ENCODE measurements around the gene SLC39A11.

Gene SLC39A11

DNA sequence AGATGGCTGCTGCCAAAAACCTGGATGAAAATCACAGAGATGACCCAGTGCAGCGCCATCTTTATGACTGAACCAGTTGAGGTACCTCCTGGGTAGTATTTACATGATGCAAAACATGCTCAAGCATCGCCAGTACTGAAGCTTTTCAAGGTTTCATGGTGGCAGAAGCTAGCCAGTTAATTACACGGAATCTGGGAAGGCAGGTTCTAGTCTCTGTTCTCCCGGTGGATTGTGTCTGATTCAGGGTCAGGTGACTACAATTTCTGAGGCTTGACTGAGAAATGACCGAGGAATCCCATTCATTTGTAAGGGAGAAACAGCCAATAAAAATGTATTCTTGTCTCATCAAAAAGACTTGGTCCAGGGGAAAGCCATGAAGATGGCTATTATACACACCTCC lies 209.1 kb downstream of the SLC39A11 start:
- ChIA-PET CTCF (no interaction called here), POLR2A (no interaction called here)
- DNase-seq (ENCODE audit: extremely low spot score) = no peak
- TF ChIP-seq NFRKB (IDR thresholded peaks at IDR 0.05) (no peak), ELF4 (IDR thresholded peaks at IDR 0.05) (no peak), HDGF (IDR thresholded peaks at IDR 0.05; ENCODE audit: borderline replicate concordance) (no peak), CTBP1 (IDR thresholded peaks at IDR 0.05; ENCODE audit: borderline replicate concordance) (no peak), ARNT (IDR thresholded peaks at IDR 0.05) (no peak), SP1 (IDR thresholded peaks at IDR 0.05) (no peak), FOXK2 (IDR thresholded peaks at IDR 0.05) (no peak), LEF1 (IDR thresholded peaks at IDR 0.05; ENCODE audit: borderline replicate concordance) (no peak), FOXA1 (IDR thresholded peaks at IDR 0.05) (no peak), BHLHE40 (IDR thresholded peaks at IDR 0.05; ENCODE audit: borderline replicate concordance) (no peak), TARDBP (IDR thresholded peaks at IDR 0.05) (no peak), FOXM1 (IDR thresholded peaks at IDR 0.05; ENCODE audit: borderline replicate concordance) (no peak), SUZ12 (IDR thresholded peaks at IDR 0.05) (no peak), L3MBTL2 (conservative IDR thresholded peaks at IDR 0.05) (no peak)
- TF ChIP-seq, protein P1, sequence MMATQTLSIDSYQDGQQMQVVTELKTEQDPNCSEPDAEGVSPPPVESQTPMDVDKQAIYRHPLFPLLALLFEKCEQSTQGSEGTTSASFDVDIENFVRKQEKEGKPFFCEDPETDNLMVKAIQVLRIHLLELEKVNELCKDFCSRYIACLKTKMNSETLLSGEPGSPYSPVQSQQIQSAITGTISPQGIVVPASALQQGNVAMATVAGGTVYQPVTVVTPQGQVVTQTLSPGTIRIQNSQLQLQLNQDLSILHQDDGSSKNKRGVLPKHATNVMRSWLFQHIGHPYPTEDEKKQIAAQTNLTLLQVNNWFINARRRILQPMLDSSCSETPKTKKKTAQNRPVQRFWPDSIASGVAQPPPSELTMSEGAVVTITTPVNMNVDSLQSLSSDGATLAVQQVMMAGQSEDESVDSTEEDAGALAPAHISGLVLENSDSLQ (IDR thresholded peaks at IDR 0.05) = no peak

DNA sequence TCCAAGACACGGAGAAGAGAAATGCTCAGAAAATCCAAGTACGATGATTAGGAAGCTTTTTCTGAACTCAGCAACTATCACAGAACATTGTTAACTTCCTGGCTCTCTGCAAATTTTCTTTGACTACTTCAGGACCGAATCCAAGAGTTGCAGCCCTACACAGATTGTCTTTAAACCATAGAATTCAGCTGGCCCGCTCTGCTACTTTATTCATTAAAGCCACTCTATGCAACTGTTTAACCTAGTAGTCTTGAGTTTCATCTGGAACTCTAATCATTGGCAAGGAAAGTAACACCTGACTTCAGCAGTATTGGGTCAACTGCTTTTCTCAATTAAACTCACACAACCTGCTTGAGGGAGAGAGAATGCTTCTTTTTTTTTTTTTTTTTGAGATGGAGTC lies 210.1 kb downstream of the SLC39A11 start:
- TF ChIP-seq ARNT (IDR thresholded peaks at IDR 0.05) (no peak), LEF1 (IDR thresholded peaks at IDR 0.05; ENCODE audit: borderline replicate concordance) (no peak), SUZ12 (IDR thresholded peaks at IDR 0.05) (no peak), FOXM1 (IDR thresholded peaks at IDR 0.05; ENCODE audit: borderline replicate concordance) (no peak)
- DNase-seq (ENCODE audit: extremely low spot score) = no peak
- CTCF ChIA-PET = no interaction called here
- POLR2A ChIA-PET = no interaction called here

DNA sequence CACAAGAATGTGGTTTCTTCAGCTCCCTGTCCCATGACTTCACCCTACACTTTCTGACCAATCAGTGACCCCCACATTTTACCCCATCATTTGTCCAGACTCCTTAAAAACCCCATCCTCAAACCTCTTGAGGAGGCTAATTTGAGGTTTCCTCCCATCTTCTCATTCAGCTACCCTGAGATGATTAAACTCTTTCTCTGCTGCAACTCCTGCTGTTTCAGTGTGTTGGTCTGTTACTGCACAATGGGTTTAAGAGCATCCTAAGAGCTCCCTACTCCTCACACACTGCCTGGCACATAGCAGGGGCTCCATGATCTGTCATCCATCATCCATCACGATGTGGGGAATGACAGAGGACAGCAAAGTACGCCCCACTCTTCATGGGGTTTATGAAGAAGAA lies 212.6 kb downstream of the SLC39A11 start:
- TF ChIP-seq ELF4 (IDR thresholded peaks at IDR 0.05) (no peak), CTBP1 (IDR thresholded peaks at IDR 0.05; ENCODE audit: borderline replicate concordance) (no peak), HDGF (IDR thresholded peaks at IDR 0.05; ENCODE audit: borderline replicate concordance) (no peak), LEF1 (IDR thresholded peaks at IDR 0.05; ENCODE audit: borderline replicate concordance) (no peak), FOXA1 (IDR thresholded peaks at IDR 0.05) (no peak), SUZ12 (IDR thresholded peaks at IDR 0.05) (no peak), ARNT (IDR thresholded peaks at IDR 0.05) (no peak), FOXK2 (IDR thresholded peaks at IDR 0.05) (no peak), L3MBTL2 (conservative IDR thresholded peaks at IDR 0.05) (no peak), ZNF384 (IDR thresholded peaks at IDR 0.05) (no peak), TARDBP (IDR thresholded peaks at IDR 0.05) (no peak), BHLHE40 (IDR thresholded peaks at IDR 0.05; ENCODE audit: borderline replicate concordance) (no peak), NFRKB (IDR thresholded peaks at IDR 0.05) (no peak), FOXM1 (IDR thresholded peaks at IDR 0.05; ENCODE audit: borderline replicate concordance) (no peak), SP1 (IDR thresholded peaks at IDR 0.05) (no peak)
- TF ChIP-seq, protein P1 (IDR thresholded peaks at IDR 0.05) = no peak
- POLR2A ChIA-PET = no interaction called here
- CTCF ChIA-PET = no interaction called here
- DNase-seq (ENCODE audit: extremely low spot score) = no peak

DNA sequence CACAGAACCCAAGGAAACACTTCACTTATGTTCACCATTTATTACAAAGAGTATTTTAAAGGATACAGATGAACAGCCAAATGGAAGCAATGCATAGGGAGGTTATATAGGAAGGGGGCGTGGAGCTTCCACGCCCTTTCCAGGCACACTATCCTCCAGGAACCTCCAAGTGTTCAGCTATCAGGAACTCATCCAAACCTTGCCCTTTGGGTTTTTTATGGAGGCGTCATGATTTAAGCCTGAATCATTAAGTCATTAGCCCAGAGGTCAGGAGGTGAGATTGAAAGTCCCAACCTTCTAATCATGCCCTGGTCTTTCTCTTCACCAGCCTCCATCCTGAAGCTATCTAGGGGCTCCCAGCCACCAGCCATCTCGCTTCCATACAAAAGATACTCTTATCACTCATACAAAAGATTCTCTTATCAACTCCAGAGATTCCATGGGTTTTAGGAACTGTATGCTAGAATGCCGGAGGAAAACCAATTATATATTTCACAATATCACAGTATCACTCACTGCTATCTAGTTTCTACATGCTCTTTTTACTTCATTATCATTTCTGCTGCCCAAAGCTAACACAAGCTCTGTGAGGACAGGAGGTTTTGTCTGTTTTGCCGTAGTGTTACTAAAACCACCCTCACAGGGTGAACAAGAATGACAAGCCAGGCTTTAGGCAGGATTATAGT lies 213.4 kb downstream of the SLC39A11 start:
- no peak for DNase-seq (ENCODE audit: extremely low spot score)
- TF ChIP-seq, protein P1 (IDR thresholded peaks at IDR 0.05) = no peak
- TF ChIP-seq SUZ12 (IDR thresholded peaks at IDR 0.05) = no peak
- TF ChIP-seq LEF1 (IDR thresholded peaks at IDR 0.05; ENCODE audit: borderline replicate concordance) = no peak
- no peak for TF ChIP-seq TARDBP (IDR thresholded peaks at IDR 0.05)
- no peak for TF ChIP-seq HDGF (IDR thresholded peaks at IDR 0.05; ENCODE audit: borderline replicate concordance)
- no peak for TF ChIP-seq ARNT (IDR thresholded peaks at IDR 0.05)
- no peak for TF ChIP-seq FOXA1 (IDR thresholded peaks at IDR 0.05)
- TF ChIP-seq L3MBTL2 (conservative IDR thresholded peaks at IDR 0.05) = no peak
- TF ChIP-seq FOXM1 (IDR thresholded peaks at IDR 0.05; ENCODE audit: borderline replicate concordance) = no peak
- no peak for TF ChIP-seq ELF4 (IDR thresholded peaks at IDR 0.05)
- no peak for TF ChIP-seq FOXK2 (IDR thresholded peaks at IDR 0.05)
- no peak for TF ChIP-seq CTBP1 (IDR thresholded peaks at IDR 0.05; ENCODE audit: borderline replicate concordance)
- no peak for TF ChIP-seq NFRKB (IDR thresholded peaks at IDR 0.05)
- no peak for TF ChIP-seq ZNF384 (IDR thresholded peaks at IDR 0.05)
- POLR2A ChIA-PET = no interaction called here
- CTCF ChIA-PET = no interaction called here

DNA sequence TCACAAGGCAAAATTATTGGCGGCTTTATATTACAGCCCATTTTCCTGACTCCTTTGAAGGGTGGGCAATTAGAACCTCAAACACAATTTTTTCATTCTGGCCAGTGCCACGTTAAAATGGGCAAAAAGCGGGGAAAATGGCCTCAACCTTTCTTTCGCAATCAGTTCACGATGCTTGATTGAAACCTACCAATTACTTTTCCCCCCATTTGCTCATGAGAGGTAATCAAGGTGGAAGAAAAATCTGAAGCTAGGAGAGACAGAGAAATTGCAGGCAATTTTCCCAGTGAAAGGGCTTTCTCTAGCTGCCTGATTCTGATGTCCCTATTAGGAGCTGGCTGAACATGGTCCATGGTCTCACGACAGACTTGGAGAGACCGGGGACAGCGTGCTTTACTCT lies 215.1 kb downstream of the SLC39A11 start:
- CTCF ChIA-PET = no interaction called here
- POLR2A ChIA-PET = no interaction called here
- no peak for DNase-seq (ENCODE audit: extremely low spot score)

More for the DNA sequence above, 215.1 kb downstream of the SLC39A11 start:
- TF ChIP-seq ZNF384 (IDR thresholded peaks at IDR 0.05) (no peak), L3MBTL2 (conservative IDR thresholded peaks at IDR 0.05) (no peak), NFRKB (IDR thresholded peaks at IDR 0.05) (no peak), CTBP1 (IDR thresholded peaks at IDR 0.05; ENCODE audit: borderline replicate concordance) (no peak), SUZ12 (IDR thresholded peaks at IDR 0.05) (no peak), SP1 (IDR thresholded peaks at IDR 0.05) (no peak), FOXK2 (IDR thresholded peaks at IDR 0.05) (no peak), TARDBP (IDR thresholded peaks at IDR 0.05) (no peak), HDGF (IDR thresholded peaks at IDR 0.05; ENCODE audit: borderline replicate concordance) (no peak), FOXA1 (IDR thresholded peaks at IDR 0.05) (no peak), ARNT (IDR thresholded peaks at IDR 0.05) (no peak), ELF4 (IDR thresholded peaks at IDR 0.05) (no peak), LEF1 (IDR thresholded peaks at IDR 0.05; ENCODE audit: borderline replicate concordance) (no peak), BHLHE40 (IDR thresholded peaks at IDR 0.05; ENCODE audit: borderline replicate concordance) (no peak), FOXM1 (IDR thresholded peaks at IDR 0.05; ENCODE audit: borderline replicate concordance) (no peak)
- TF ChIP-seq, protein P1 (IDR thresholded peaks at IDR 0.05) = no peak
